PFSK-1 (cell line): Measurements from ENCODE around the gene ALDH2.

Experiments
- FOXP2 ChIP-seq: optimal IDR thresholded peaks from 2 replicates; pipeline ENCODE3; 2011; ENCODE audit warnings: borderline replicate concordance, control low read depth, inconsistent platforms; ENCODE audit not compliant: insufficient read depth; ENCODE audit errors: extremely low read length, extremely low read depth
- POLR2AphosphoS5 ChIP-seq: IDR thresholded peaks from 2 replicates; pipeline ENCODE4 v1.6.1; 2012; ENCODE audit warnings: low read depth, mild to moderate bottlenecking, control low read depth, low read length, moderate library complexity
- SIN3A ChIP-seq: IDR thresholded peaks from 2 replicates; pipeline ENCODE4 v1.6.1; 2012; ENCODE audit warnings: mild to moderate bottlenecking, low read length, moderate library complexity, borderline replicate concordance; ENCODE audit not compliant: insufficient read depth
- TAF1 ChIP-seq: IDR thresholded peaks from 2 replicates; pipeline ENCODE4 v1.6.1; 2012; ENCODE audit warnings: low read length, control low read depth, borderline replicate concordance; ENCODE audit not compliant: insufficient read depth
- TF ChIP-seq, protein P1 (sequence below), 2 experiments: IDR thresholded peaks; 2 replicates each; pipeline versions ENCODE4 v1.6.1 to v1.8.0; 2011 to 2012; ENCODE audit warnings: low read depth in 2 of 2, low read length in 2 of 2, control low read depth in 1 of 2, inconsistent platforms in 1 of 2, mild to moderate bottlenecking in 1 of 2, moderate library complexity in 1 of 2; ENCODE audit not compliant: insufficient read depth in 1 of 2

The ALDH2 gene

DNA sequence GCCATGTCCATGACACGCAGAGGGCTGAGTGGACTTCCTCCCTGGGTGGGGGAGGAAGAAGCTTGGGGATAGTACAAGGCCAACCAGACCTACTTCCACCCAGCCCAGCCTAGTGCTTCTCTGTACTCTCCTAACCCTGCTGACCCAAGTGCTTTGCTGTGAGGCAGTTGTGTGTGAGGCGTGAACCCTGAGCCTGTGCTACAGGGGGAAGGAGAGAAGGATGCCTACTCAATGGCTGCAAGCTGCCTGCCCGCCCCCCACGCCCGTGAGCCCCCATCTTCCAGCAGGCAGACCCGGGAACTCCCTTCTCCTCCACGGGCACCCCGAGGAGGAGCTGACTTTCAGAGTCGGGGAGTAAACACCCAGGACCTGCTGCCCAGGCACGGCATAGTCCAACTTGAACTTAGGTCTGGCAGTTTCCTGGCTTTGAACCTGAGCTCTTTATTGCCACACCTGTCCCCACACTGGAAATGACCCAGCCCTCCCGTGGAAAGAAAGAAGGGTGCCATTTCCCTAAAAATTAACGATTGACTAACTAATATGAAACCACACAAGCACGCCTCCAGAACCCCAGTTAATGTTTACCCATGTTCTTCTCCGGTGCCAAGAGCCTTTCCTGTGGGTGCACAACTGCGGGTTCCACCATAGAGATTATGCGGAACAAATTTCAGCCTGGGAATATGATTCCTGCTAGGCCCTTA lies 10.8 kb downstream of the ALDH2 start:
- TF ChIP-seq SIN3A (no peak), POLR2AphosphoS5 (no peak), FOXP2 (no peak), TAF1 (no peak)
- TF ChIP-seq, protein P1, sequence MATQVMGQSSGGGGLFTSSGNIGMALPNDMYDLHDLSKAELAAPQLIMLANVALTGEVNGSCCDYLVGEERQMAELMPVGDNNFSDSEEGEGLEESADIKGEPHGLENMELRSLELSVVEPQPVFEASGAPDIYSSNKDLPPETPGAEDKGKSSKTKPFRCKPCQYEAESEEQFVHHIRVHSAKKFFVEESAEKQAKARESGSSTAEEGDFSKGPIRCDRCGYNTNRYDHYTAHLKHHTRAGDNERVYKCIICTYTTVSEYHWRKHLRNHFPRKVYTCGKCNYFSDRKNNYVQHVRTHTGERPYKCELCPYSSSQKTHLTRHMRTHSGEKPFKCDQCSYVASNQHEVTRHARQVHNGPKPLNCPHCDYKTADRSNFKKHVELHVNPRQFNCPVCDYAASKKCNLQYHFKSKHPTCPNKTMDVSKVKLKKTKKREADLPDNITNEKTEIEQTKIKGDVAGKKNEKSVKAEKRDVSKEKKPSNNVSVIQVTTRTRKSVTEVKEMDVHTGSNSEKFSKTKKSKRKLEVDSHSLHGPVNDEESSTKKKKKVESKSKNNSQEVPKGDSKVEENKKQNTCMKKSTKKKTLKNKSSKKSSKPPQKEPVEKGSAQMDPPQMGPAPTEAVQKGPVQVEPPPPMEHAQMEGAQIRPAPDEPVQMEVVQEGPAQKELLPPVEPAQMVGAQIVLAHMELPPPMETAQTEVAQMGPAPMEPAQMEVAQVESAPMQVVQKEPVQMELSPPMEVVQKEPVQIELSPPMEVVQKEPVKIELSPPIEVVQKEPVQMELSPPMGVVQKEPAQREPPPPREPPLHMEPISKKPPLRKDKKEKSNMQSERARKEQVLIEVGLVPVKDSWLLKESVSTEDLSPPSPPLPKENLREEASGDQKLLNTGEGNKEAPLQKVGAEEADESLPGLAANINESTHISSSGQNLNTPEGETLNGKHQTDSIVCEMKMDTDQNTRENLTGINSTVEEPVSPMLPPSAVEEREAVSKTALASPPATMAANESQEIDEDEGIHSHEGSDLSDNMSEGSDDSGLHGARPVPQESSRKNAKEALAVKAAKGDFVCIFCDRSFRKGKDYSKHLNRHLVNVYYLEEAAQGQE (IDR thresholded peaks at IDR 0.05; ENCODE audit: insufficient read depth in 1 of 2, low read depth in 2 of 2, low read length in 2 of 2), result no peak

DNA sequence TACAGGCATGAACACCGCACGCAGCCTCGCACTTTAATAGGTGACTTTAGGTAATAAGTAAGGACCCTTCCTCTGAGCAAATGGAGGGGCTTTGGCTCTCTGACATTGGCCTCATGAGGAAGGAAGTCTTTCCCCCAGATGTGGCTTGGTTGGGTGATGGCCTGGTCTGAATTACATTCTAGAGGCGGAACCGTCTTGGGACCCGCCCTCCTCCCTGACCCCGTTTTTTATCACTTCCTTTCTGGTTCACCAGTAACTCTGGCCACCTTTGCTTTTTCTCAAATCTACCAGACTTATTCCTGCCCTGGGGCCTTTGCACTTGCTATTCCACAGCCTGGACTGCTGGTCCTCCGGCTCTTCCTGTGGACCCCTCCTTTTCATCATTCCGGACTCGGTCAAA lies 13.4 kb downstream of the ALDH2 start:
- no peak for TF ChIP-seq TAF1
- no peak for TF ChIP-seq FOXP2
- TF ChIP-seq POLR2AphosphoS5, result no peak
- TF ChIP-seq SIN3A, result no peak

DNA sequence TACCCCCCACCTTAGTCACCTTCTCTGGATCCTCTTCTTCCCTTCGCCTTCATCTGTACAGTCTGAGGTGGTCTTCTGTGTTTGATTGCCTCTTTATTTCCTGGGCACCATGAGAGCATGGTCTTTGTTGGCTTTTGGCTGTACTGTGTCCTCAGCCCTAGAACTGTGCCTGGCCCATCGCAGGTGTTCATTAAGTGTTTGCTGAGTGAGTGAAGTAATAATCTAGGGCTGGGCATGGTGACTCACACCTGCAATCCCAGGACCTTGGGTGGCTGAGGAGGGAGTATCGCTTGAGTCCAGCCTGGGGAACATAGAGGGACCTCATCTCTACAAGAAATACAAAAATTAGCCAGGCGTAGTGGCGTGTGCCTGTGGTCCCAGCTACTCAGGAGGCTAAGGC lies 13.9 kb downstream of the ALDH2 start:
- TF ChIP-seq TAF1 (no peak), POLR2AphosphoS5 (no peak), SIN3A (no peak), FOXP2 (no peak)
- TF ChIP-seq, protein P1 (IDR thresholded peaks at IDR 0.05; ENCODE audit: insufficient read depth in 1 of 2, low read depth in 2 of 2, low read length in 2 of 2), result no peak

DNA sequence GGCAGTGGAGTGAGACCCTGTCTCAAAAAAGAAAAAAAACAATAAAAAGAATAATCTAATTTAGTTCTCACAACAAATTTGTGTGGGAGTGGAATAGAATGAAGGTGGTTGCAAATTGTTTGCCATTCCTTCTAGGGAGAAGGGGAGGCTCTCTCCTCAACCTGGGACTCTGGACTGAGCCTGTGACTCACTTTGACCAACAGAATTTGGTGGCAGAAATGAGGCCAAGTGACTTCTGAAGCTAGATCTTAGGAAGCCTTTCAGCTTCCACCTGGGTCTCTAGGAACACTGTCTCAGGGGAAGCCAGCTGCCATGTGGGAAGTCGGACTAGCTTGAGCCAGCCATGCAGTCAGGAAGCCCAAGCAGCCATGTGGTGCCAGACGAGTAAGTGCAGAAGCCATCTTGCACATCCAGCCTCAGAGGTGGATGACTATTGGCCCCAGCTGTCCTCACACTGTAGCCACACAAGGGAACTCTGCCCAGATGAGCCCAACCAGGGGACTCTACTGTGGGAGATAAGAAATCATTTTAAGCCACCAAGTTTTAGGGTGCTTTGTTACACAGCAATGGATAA lies 14.4 kb downstream of the ALDH2 start:
- no peak for TF ChIP-seq SIN3A
- no peak for TF ChIP-seq POLR2AphosphoS5
- TF ChIP-seq TAF1, result no peak
- no peak for TF ChIP-seq FOXP2
- TF ChIP-seq, protein P1 (IDR thresholded peaks at IDR 0.05; ENCODE audit: insufficient read depth in 1 of 2, low read depth in 2 of 2, low read length in 2 of 2), result no peak

DNA sequence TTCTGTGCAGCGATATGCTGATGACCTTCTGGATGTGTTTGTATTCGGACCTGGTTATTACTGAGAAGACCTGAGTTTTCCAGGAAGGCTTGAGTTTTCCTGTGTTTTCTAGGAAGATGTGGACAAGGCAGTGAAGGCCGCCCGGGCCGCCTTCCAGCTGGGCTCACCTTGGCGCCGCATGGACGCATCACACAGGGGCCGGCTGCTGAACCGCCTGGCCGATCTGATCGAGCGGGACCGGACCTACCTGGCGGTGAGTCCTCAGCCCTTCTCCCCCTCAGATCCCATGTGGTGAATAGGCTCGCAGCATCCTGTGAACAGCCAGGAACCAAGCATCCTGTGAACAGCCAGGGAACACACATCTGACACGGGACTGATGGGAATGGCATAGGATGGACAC lies 16.3 kb downstream of the ALDH2 start:
- TF ChIP-seq POLR2AphosphoS5 (no peak), FOXP2 (no peak), TAF1 (no peak), SIN3A (no peak)
- TF ChIP-seq, protein P1 (IDR thresholded peaks at IDR 0.05; ENCODE audit: insufficient read depth in 1 of 2, low read depth in 2 of 2, low read length in 2 of 2), result no peak
